ENCODE data around the gene NCCRP1. TPM values are rescaled to one million over a fixed set of nuclear protein-coding genes. Genes with fewer than 3 reads are reported as not detected.
A peak's percentile ranks its signal among the peaks of the same experiment; 100 is the strongest.
"Not testable (repeated sequence)": the region's sequence is repeated elsewhere in the genome, so short reads cannot be mapped to it uniquely, and the experiment has no call there.

Gene NCCRP1
- polyA plus RNA-seq, 1 donor, result 0.26 TPM

GRCh38 chr19:39209196-39209595, 12.4 kb downstream of the NCCRP1 start:
- DNase-seq, result no peak

- DNase-seq, result no peak
These were observed 15.1 kb downstream of the NCCRP1 start for GRCh38 chr19:39211731-39212374.

GRCh38 chr19:39212375-39212742, 15.6 kb downstream of the NCCRP1 start:
- no peak for DNase-seq

- DNase-seq, result not testable (repeated sequence)
These were observed 18.6 kb downstream of the NCCRP1 start for GRCh38 chr19:39215323-39215722.

- no peak for DNase-seq
These were observed 20.3 kb downstream of the NCCRP1 start for GRCh38 chr19:39217094-39217493.

GRCh38 chr19:39218230-39219007, 21.7 kb downstream of the NCCRP1 start:
- no peak for DNase-seq

- DNase-seq, result not testable (repeated sequence)
These were observed 22.3 kb downstream of the NCCRP1 start for GRCh38 chr19:39219108-39219507.

- peak; percentile 15 for DNase-seq
These were observed 27.0 kb downstream of the NCCRP1 start for GRCh38 chr19:39223703-39224279.

GRCh38 chr19:39224910-39225309, 28.1 kb downstream of the NCCRP1 start:
- no peak for DNase-seq

GRCh38 chr19:39230096-39230764, 33.5 kb downstream of the NCCRP1 start:
- no peak for DNase-seq

- no peak for DNase-seq
These were observed 35.9 kb downstream of the NCCRP1 start for GRCh38 chr19:39232708-39233107.

- DNase-seq, result no peak
These were observed 39.8 kb downstream of the NCCRP1 start for GRCh38 chr19:39236527-39236926.

- no peak for DNase-seq
These were observed 40.7 kb downstream of the NCCRP1 start for GRCh38 chr19:39237200-39238184.

GRCh38 chr19:39238209-39238608, 41.4 kb downstream of the NCCRP1 start:
- no peak for DNase-seq

- no peak for DNase-seq
These were observed 42.2 kb downstream of the NCCRP1 start for GRCh38 chr19:39238944-39239343.

- no peak for DNase-seq
These were observed 43.7 kb downstream of the NCCRP1 start for GRCh38 chr19:39240421-39240820.

GRCh38 chr19:39243741-39244140, 47.0 kb downstream of the NCCRP1 start:
- not testable (repeated sequence) for DNase-seq

- not testable (repeated sequence) for DNase-seq
These were observed 47.8 kb downstream of the NCCRP1 start, which contains the start of gene IFNL3 for GRCh38 chr19:39244410-39245100. IFNL3 (minus strand) TSS chr19:39245006; CDS start chr19:39244967, 39 bp downstream.

GRCh38 chr19:39245166-39245565, 48.4 kb downstream of the NCCRP1 start:
- DNase-seq, result not testable (repeated sequence)

- DNase-seq, result no peak
These were observed 50.3 kb downstream of the NCCRP1 start for GRCh38 chr19:39246951-39247669.

All from hindlimb muscle (tissue), 1 donor.